ENCODE results near the gene KDELR3. TPM values are rescaled to one million over a fixed set of nuclear protein-coding genes. Genes with fewer than 3 reads are reported as not detected.
A peak's percentile ranks its signal among the peaks of the same experiment; 100 is the strongest.

The KDELR3 gene
- total RNA-seq, 2 experiments from 2014 or later, result 0.75 to 0.88 TPM

- Mint-ChIP-seq H3K27ac (peak overlapping the region; percentile 83), H3K36me3 (ENCODE audit: low read depth) (peaks cover 10% of the 10 kb centered on the region), H3K9me3 (no peaks in the 10 kb centered on the region), H3K27me3 (no peaks in the 10 kb centered on the region), H3K4me1 (peaks cover 9% of the 10 kb centered on the region), H3K4me3 (peak overlapping the region; percentile 5)
- CTCF ChIA-PET, result interaction anchor here (1.0 kb wide), 1 partner anchor 29 kb away, joined by 4 read pairs; no protein-coding TSS in a partner anchor
- DNase-seq, result no peak
- POLR2A ChIA-PET, result interaction anchor here (1.0 to 2.1 kb wide), 3 partner anchors 15 to 39 kb away, joined by 4 to 9 read pairs (median 4); partner anchors contain the start of gene DMC1
These were observed 63.5 kb downstream of the KDELR3 start for GRCh38 chr22:38531251-38531938.

Other genes with a start within 250 kb of the KDELR3 start
- 10 to 100 TPM; 45.9 to 49.3 TPM for gene TMEM184B, start 195.1 kb upstream of the KDELR3 start, total RNA-seq
- 100 to 1,000 TPM in 1 of 2 experiments, 10 to 100 TPM in 1; 99.9 to 102 TPM for gene CSNK1E, start 150.7 kb upstream of the KDELR3 start, total RNA-seq
- not detected for gene KCNJ4, start 12.9 kb upstream of the KDELR3 start, total RNA-seq
- gene DDX17, start 38.2 kb downstream of the KDELR3 start, total RNA-seq, result 100 to 1,000 TPM; 511 to 521 TPM
- 10 to 100 TPM; 12.5 to 12.6 TPM for gene DMC1, start 102.1 kb downstream of the KDELR3 start, total RNA-seq
- gene FAM227A, start 188.3 kb downstream of the KDELR3 start, total RNA-seq, result under 1 TPM; 0.10 to 0.45 TPM
- gene CBY1, start 188.5 kb downstream of the KDELR3 start, total RNA-seq, result 10 to 100 TPM in 1 of 2 experiments, 1 to 10 TPM in 1; 9.5 to 11.0 TPM
- gene TOMM22, start 213.9 kb downstream of the KDELR3 start, total RNA-seq, result 10 to 100 TPM; 60.4 to 63.0 TPM
- gene JOSD1, start 232.8 kb downstream of the KDELR3 start, total RNA-seq, result 100 to 1,000 TPM; 109 to 111 TPM
- gene GTPBP1, start 237.8 kb downstream of the KDELR3 start, total RNA-seq, result 100 to 1,000 TPM; 111 to 114 TPM

Measured in activated CD4-positive, alpha-beta memory T cell treated with anti-CD3 and anti-CD28 coated beads, Interleukin-2, amount 10 ng/mL, durations not matched to agents 7 days and 5 days (primary cell).